Immature natural killer cell (primary cell): Measurements from ENCODE around the gene CDK18. TPM values are rescaled to one million over a fixed set of nuclear protein-coding genes. Genes with fewer than 3 reads are reported as not detected.

Source experiments
- DNase-seq, 3 donors: peaks; one replicate each; pipeline ENCODE4 v3.0.0; 2022; ENCODE audit warnings: mixed read lengths in 1 of 3
- H3K27ac Mint-ChIP-seq, 6 donors: one replicate each; pipeline ENCODE4 v1.8.0; 2020; ENCODE audit warnings: mixed read lengths in 6 of 6, mild to moderate bottlenecking in 5 of 6, inconsistent platforms in 4 of 6, moderate library complexity in 3 of 6
- H3K27me3 Mint-ChIP-seq, 3 donors: one replicate each; pipeline ENCODE4 v1.8.0; 2020 to 2021; ENCODE audit warnings: low read depth in 3 of 3, mild to moderate bottlenecking in 3 of 3, mixed read lengths in 3 of 3, moderate library complexity in 3 of 3, inconsistent platforms in 1 of 3
- H3K36me3 Mint-ChIP-seq, 3 donors: one replicate each; pipeline ENCODE4 v1.8.0; 2020; ENCODE audit warnings: mixed read lengths in 3 of 3, inconsistent platforms in 2 of 3, mild to moderate bottlenecking in 2 of 3
- H3K4me1 Mint-ChIP-seq, 2 donors: one replicate each; pipeline ENCODE4 v1.8.0; 2020; ENCODE audit warnings: inconsistent platforms in 2 of 2, mild to moderate bottlenecking in 2 of 2, mixed read lengths in 2 of 2, moderate library complexity in 1 of 2
- H3K4me3 Mint-ChIP-seq, 5 donors: one replicate each; pipeline ENCODE4 v1.8.0; 2020; ENCODE audit warnings: mild to moderate bottlenecking in 5 of 5, mixed read lengths in 5 of 5, inconsistent platforms in 3 of 5, moderate library complexity in 3 of 5
- H3K9me3 Mint-ChIP-seq, 6 donors: one replicate each; pipeline ENCODE4 v1.8.0; 2020; ENCODE audit warnings: mild to moderate bottlenecking in 6 of 6, mixed read lengths in 6 of 6, inconsistent platforms in 4 of 6, moderate library complexity in 3 of 6
- polyA plus RNA-seq, 3 donors: library from polyadenylated mRNA; unstranded; fragments of 300-500 nt; fragmentation: Illumina TruSeq; gene quantifications; one replicate each; pipeline ENCODE4 v1.2.3, GENCODE V29; 2021

CDK18 gene
- polyA plus RNA-seq, 3 donors from 2014 or later = 0.61 to 0.74 TPM; not detected in 1

- Mint-ChIP-seq H3K9me3 (no peaks in the 10 kb centered on the region), H3K27ac (no peak overlapping the region), H3K4me3 (no peak overlapping the region), H3K36me3 (no peaks in the 10 kb centered on the region), H3K27me3 (peaks cover 0 to 7% (median 4%) of the 10 kb centered on the region in 3 donors), H3K4me1 (peaks cover 2 to 3% of the 10 kb centered on the region in 2 donors)
- no peak for DNase-seq
Measured at GRCh38 chr1:205534444-205534985, 30.0 kb downstream of the CDK18 start.

- Mint-ChIP-seq H3K9me3 (no peaks in the 10 kb centered on the region), H3K4me3 (no peak overlapping the region), H3K4me1 (no peaks in the 10 kb centered on the region), H3K36me3 (no peaks in the 10 kb centered on the region), H3K27ac (no peak overlapping the region), H3K27me3 (peaks cover 0 to 7% (median 4%) of the 10 kb centered on the region in 3 donors)
- no peak for DNase-seq
Measured at GRCh38 chr1:205535096-205535495, 30.6 kb downstream of the CDK18 start.

- Mint-ChIP-seq H3K4me3 (no peak overlapping the region), H3K36me3 (no peaks in the 10 kb centered on the region), H3K27ac (no peak overlapping the region), H3K27me3 (peaks cover 0 to 7% (median 4%) of the 10 kb centered on the region in 3 donors), H3K9me3 (no peaks in the 10 kb centered on the region), H3K4me1 (no peaks in the 10 kb centered on the region)
- DNase-seq = no peak
Measured at GRCh38 chr1:205535866-205536758, 31.6 kb downstream of the CDK18 start.

- no peaks in the 10 kb centered on the region for H3K9me3 Mint-ChIP-seq
- no peak for DNase-seq
- H3K27me3 Mint-ChIP-seq = peaks cover 3 to 8% (median 4%) of the 10 kb centered on the region in 3 donors
- no peak overlapping the region for H3K4me3 Mint-ChIP-seq
- H3K4me1 Mint-ChIP-seq = no peaks in the 10 kb centered on the region
- H3K27ac Mint-ChIP-seq = no peak overlapping the region
- no peaks in the 10 kb centered on the region for H3K36me3 Mint-ChIP-seq
Measured at GRCh38 chr1:205536759-205537361, 32.4 kb downstream of the CDK18 start.

GRCh38 chr1:205537386-205538018 lies 33.0 kb downstream of the CDK18 start:
- no peak for DNase-seq
- H3K36me3 Mint-ChIP-seq = no peaks in the 10 kb centered on the region
- H3K4me3 Mint-ChIP-seq = no peak overlapping the region
- no peaks in the 10 kb centered on the region for H3K9me3 Mint-ChIP-seq
- H3K27me3 Mint-ChIP-seq = peaks cover 4 to 6% (median 5%) of the 10 kb centered on the region in 3 donors
- H3K4me1 Mint-ChIP-seq = no peaks in the 10 kb centered on the region
- H3K27ac Mint-ChIP-seq = no peak overlapping the region

GRCh38 chr1:205538235-205538840 lies 33.9 kb downstream of the CDK18 start:
- no peak overlapping the region for H3K4me3 Mint-ChIP-seq
- no peaks in the 10 kb centered on the region for H3K9me3 Mint-ChIP-seq
- DNase-seq = no peak
- no peaks in the 10 kb centered on the region for H3K36me3 Mint-ChIP-seq
- no peak overlapping the region for H3K27ac Mint-ChIP-seq
- peaks cover 4 to 11% (median 6%) of the 10 kb centered on the region in 3 donors for H3K27me3 Mint-ChIP-seq
- H3K4me1 Mint-ChIP-seq = no peaks in the 10 kb centered on the region

- H3K9me3 Mint-ChIP-seq = no peaks in the 10 kb centered on the region
- H3K36me3 Mint-ChIP-seq = no peaks in the 10 kb centered on the region
- DNase-seq = no peak
- no peaks in the 10 kb centered on the region for H3K4me1 Mint-ChIP-seq
- peaks cover 10 to 16% (median 11%) of the 10 kb centered on the region in 3 donors for H3K27me3 Mint-ChIP-seq
- H3K27ac Mint-ChIP-seq = no peak overlapping the region
- no peak overlapping the region for H3K4me3 Mint-ChIP-seq
Measured at GRCh38 chr1:205541161-205541886, 36.9 kb downstream of the CDK18 start.

GRCh38 chr1:205542367-205542766 lies 37.9 kb downstream of the CDK18 start:
- Mint-ChIP-seq H3K27ac (no peak overlapping the region), H3K9me3 (no peaks in the 10 kb centered on the region), H3K36me3 (no peaks in the 10 kb centered on the region), H3K4me3 (no peak overlapping the region), H3K4me1 (no peaks in the 10 kb centered on the region), H3K27me3 (peaks cover 6 to 16% (median 11%) of the 10 kb centered on the region in 3 donors)
- DNase-seq = no peak

GRCh38 chr1:205543351-205544301 lies 39.2 kb downstream of the CDK18 start:
- DNase-seq = no peak
- no peak overlapping the region for H3K4me3 Mint-ChIP-seq

GRCh38 chr1:205545001-205545919 lies 40.8 kb downstream of the CDK18 start:
- no peak for DNase-seq
- H3K27ac Mint-ChIP-seq = no peak overlapping the region
- H3K27me3 Mint-ChIP-seq = peaks cover 8 to 21% (median 13%) of the 10 kb centered on the region in 3 donors
- H3K36me3 Mint-ChIP-seq = no peaks in the 10 kb centered on the region
- H3K4me3 Mint-ChIP-seq = no peak overlapping the region
- H3K9me3 Mint-ChIP-seq = no peaks in the 10 kb centered on the region
- no peaks in the 10 kb centered on the region for H3K4me1 Mint-ChIP-seq

More at GRCh38 chr1:205543351-205544301, 39.2 kb downstream of the CDK18 start:
- no peak overlapping the region for H3K27ac Mint-ChIP-seq
- no peaks in the 10 kb centered on the region for H3K9me3 Mint-ChIP-seq
- no peaks in the 10 kb centered on the region for H3K36me3 Mint-ChIP-seq
- no peaks in the 10 kb centered on the region for H3K4me1 Mint-ChIP-seq
- peaks cover 6 to 17% (median 16%) of the 10 kb centered on the region in 3 donors for H3K27me3 Mint-ChIP-seq

GRCh38 chr1:205545991-205546390 lies 41.5 kb downstream of the CDK18 start:
- H3K27ac Mint-ChIP-seq = no peak overlapping the region
- no peaks in the 10 kb centered on the region for H3K36me3 Mint-ChIP-seq
- H3K4me1 Mint-ChIP-seq = no peaks in the 10 kb centered on the region
- H3K27me3 Mint-ChIP-seq = peaks cover 8 to 21% (median 13%) of the 10 kb centered on the region in 3 donors
- H3K9me3 Mint-ChIP-seq = no peaks in the 10 kb centered on the region
- no peak for DNase-seq
- no peak overlapping the region for H3K4me3 Mint-ChIP-seq
